Liver (tissue), 9 donors: Measurements from ENCODE around the gene IFRD1. TPM values are rescaled to one million over a fixed set of nuclear protein-coding genes. Genes with fewer than 3 reads are reported as not detected.
A peak's percentile ranks its signal among the peaks of the same experiment; 100 is the strongest.

Source experiments
- DNase-seq: peaks from one replicate; pipeline ENCODE4 v3.0.0-alpha.2; 2017; ENCODE audit warnings: low spot score
- H3K27ac ChIP-seq, 2 donors: one replicate each; pipeline ENCODE4 v1.7.0; 2013; ENCODE audit warnings: inconsistent platforms in 2 of 2, low read length in 2 of 2, control low read depth in 1 of 2, low read depth in 1 of 2, mild to moderate bottlenecking in 1 of 2
- H3K27me3 ChIP-seq, 4 donors: one replicate each; pipeline versions ENCODE4 v1.6.1 to v1.7.0; 2013; ENCODE audit warnings: low read length in 3 of 4, inconsistent platforms in 1 of 4, mild to moderate bottlenecking in 1 of 4, moderate library complexity in 1 of 4; ENCODE audit not compliant: control insufficient read depth in 4 of 4, insufficient read depth in 4 of 4
- H3K36me3 ChIP-seq, 4 donors: one replicate each; pipeline versions ENCODE4 v1.6.1 to v1.7.0; 2013; ENCODE audit warnings: low read length in 3 of 4, mild to moderate bottlenecking in 3 of 4, low read depth in 1 of 4, moderate library complexity in 1 of 4; ENCODE audit not compliant: control insufficient read depth in 4 of 4, insufficient read depth in 3 of 4
- H3K4me1 ChIP-seq, 4 donors: one replicate each; pipeline versions ENCODE4 v1.6.1 to v1.7.0; 2013; ENCODE audit warnings: low read length in 3 of 4, mild to moderate bottlenecking in 3 of 4, moderate library complexity in 1 of 4; ENCODE audit not compliant: control insufficient read depth in 4 of 4, insufficient read depth in 4 of 4
- H3K4me3 ChIP-seq, 3 donors: one replicate each; pipeline versions ENCODE4 v1.6.1 to v1.7.0; 2013; ENCODE audit warnings: low read length in 3 of 3, control low read depth in 1 of 3, low read depth in 1 of 3, mild to moderate bottlenecking in 1 of 3
- H3K9ac ChIP-seq, 2 donors: one replicate each; pipeline ENCODE4 v1.7.0; 2013; ENCODE audit warnings: low read length in 2 of 2, mild to moderate bottlenecking in 2 of 2, moderate library complexity in 2 of 2, control low read depth in 1 of 2, low read depth in 1 of 2
- H3K9me3 ChIP-seq, 4 donors: one replicate each; pipeline versions ENCODE4 v1.6.1 to v1.7.0; 2013; ENCODE audit warnings: low read length in 3 of 4; ENCODE audit not compliant: control insufficient read depth in 4 of 4
- EGR1 ChIP-seq, 2 donors: IDR thresholded peaks; 2 replicates each; pipeline ENCODE4 v1.6.1; 2016 to 2018; ENCODE audit warnings: antibody characterized with exemption in 2 of 2, low read depth in 2 of 2
- FOXA1 ChIP-seq: IDR thresholded peaks from 2 replicates; pipeline ENCODE4 v1.6.1; 2016; ENCODE audit warnings: antibody characterized with exemption
- JUND ChIP-seq, 2 donors: IDR thresholded peaks; 2 replicates each; pipeline ENCODE4 v1.6.1; 2016; ENCODE audit warnings: antibody characterized with exemption in 2 of 2
- NR2F2 ChIP-seq: IDR thresholded peaks from 2 replicates; pipeline ENCODE4 v1.6.1; 2016; ENCODE audit warnings: antibody characterized with exemption
- RAD21 ChIP-seq, 2 donors: IDR thresholded peaks; 2 replicates each; pipeline ENCODE4 v1.6.1; 2016; ENCODE audit warnings: antibody characterized with exemption in 2 of 2, mild to moderate bottlenecking in 2 of 2
- SP1 ChIP-seq: IDR thresholded peaks from 2 replicates; pipeline ENCODE4 v1.6.1; 2018; ENCODE audit warnings: antibody characterized with exemption, mild to moderate bottlenecking
- WGBS: extraction: QIAGEN DNeasy Blood & Tissue Kit; methylation state at CpG from one replicate; pipeline ENCODE4 v1.1.7; 2013; 5-methylcytosine and 5-hydroxymethylcytosine counted together
- polyA plus RNA-seq, 2 donors: library from polyadenylated mRNA; stranded (reverse) in 1 of 2; unstranded in 1 of 2; fragments of 200-250 nt in 1 of 2; fragments of >200 nt in 1 of 2; fragmentation: Nextera tagmentation in 1 of 2; extraction: Ambion mirVana in 1 of 2; gene quantifications; one replicate each; pipeline versions ENCODE4 v1.2.1 to v1.2.3, GENCODE V29; 2013 to 2015
- total RNA-seq, 2 donors: library from RNA; depleted of rRNA; stranded (reverse); fragments of >200 nt; gene quantifications; one replicate each; pipeline ENCODE4 v1.2.3, GENCODE V29; 2014
- TF ChIP-seq, protein P1 (sequence below): fragments of 150-350 bp; IDR thresholded peaks from 2 replicates; pipeline ENCODE4 v1.5.1; 2017; ENCODE audit warnings: improper control_type of control experiment, low read depth, low read length; ENCODE audit not compliant: missing input control
- TF ChIP-seq, protein P2 (sequence below): IDR thresholded peaks from 2 replicates; pipeline ENCODE4 v1.6.1; 2016; ENCODE audit warnings: antibody characterized with exemption
- TF ChIP-seq, protein P3 (sequence below): IDR thresholded peaks from 2 replicates; pipeline ENCODE4 v1.6.1; 2016; ENCODE audit warnings: antibody characterized with exemption
- TF ChIP-seq, protein P4 (sequence below): IDR thresholded peaks from 2 replicates; pipeline ENCODE4 v1.6.1; 2016; ENCODE audit warnings: antibody characterized with exemption, mild to moderate bottlenecking
- donor health status: healthy.
- donor health status: healthy.
- donor health status: healthy.
- donor health status: healthy.
- donor health status: healthy.

IFRD1 gene
- total and polyA plus RNA-seq, 4 donors: 7.7 to 35.6 (median 21.1) TPM

DNA sequence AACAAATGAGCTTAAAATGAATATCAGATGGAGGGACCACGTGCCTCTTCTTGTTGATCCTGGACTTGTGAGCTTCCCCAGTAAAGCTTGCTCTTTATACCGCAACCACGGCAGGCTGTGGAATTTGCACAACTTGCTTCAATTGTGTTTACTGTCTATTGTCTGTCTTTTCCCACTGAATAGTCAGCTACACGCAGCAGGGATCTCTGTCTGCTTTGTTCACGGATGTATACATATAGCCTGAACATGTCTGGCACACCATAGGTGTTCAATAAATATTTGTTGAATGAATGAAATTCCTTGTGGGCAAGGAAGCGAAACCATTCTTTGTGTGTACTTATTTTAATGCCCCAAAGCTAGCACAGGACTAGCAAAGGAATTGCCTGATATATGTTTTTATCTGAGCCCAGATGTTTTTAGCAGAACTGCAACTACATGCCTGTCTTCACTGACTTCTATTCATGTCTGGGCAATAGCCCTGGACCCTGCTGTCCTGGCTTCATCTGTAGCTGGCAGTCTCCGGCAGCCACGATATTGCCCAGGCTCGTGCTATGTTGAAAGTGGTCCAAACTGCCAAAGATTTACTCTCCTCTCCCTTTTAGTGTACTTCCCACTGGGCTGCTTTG is 29.9 kb upstream of the IFRD1 start:
- Histone ChIP-seq H3K36me3 (no peaks in the 10 kb centered on the region), H3K27me3 (no peaks in the 10 kb centered on the region), H3K9me3 (no peaks in the 10 kb centered on the region), H3K9ac (no peak overlapping the region), H3K27ac (no peak overlapping the region), H3K4me3 (no peak overlapping the region), H3K4me1 (no peaks in the 10 kb centered on the region)
- WGBS: 78% methylated on average over 9 of the region's 9 CpGs
- no peak for TF ChIP-seq EGR1 (IDR thresholded peaks at IDR 0.05; ENCODE audit: low read depth in 2 of 2)
- TF ChIP-seq JUND (IDR thresholded peaks at IDR 0.05): no peak
- TF ChIP-seq, protein P1, sequence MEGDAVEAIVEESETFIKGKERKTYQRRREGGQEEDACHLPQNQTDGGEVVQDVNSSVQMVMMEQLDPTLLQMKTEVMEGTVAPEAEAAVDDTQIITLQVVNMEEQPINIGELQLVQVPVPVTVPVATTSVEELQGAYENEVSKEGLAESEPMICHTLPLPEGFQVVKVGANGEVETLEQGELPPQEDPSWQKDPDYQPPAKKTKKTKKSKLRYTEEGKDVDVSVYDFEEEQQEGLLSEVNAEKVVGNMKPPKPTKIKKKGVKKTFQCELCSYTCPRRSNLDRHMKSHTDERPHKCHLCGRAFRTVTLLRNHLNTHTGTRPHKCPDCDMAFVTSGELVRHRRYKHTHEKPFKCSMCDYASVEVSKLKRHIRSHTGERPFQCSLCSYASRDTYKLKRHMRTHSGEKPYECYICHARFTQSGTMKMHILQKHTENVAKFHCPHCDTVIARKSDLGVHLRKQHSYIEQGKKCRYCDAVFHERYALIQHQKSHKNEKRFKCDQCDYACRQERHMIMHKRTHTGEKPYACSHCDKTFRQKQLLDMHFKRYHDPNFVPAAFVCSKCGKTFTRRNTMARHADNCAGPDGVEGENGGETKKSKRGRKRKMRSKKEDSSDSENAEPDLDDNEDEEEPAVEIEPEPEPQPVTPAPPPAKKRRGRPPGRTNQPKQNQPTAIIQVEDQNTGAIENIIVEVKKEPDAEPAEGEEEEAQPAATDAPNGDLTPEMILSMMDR: no peak
- no peak for TF ChIP-seq NR2F2
- TF ChIP-seq RAD21 (IDR thresholded peaks at IDR 0.05): no peak
- no peak for TF ChIP-seq FOXA1
- no peak for TF ChIP-seq SP1
- TF ChIP-seq, protein P2, sequence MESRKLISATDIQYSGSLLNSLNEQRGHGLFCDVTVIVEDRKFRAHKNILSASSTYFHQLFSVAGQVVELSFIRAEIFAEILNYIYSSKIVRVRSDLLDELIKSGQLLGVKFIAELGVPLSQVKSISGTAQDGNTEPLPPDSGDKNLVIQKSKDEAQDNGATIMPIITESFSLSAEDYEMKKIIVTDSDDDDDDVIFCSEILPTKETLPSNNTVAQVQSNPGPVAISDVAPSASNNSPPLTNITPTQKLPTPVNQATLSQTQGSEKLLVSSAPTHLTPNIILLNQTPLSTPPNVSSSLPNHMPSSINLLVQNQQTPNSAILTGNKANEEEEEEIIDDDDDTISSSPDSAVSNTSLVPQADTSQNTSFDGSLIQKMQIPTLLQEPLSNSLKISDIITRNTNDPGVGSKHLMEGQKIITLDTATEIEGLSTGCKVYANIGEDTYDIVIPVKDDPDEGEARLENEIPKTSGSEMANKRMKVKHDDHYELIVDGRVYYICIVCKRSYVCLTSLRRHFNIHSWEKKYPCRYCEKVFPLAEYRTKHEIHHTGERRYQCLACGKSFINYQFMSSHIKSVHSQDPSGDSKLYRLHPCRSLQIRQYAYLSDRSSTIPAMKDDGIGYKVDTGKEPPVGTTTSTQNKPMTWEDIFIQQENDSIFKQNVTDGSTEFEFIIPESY: no peak
- no peak for DNase-seq

DNA sequence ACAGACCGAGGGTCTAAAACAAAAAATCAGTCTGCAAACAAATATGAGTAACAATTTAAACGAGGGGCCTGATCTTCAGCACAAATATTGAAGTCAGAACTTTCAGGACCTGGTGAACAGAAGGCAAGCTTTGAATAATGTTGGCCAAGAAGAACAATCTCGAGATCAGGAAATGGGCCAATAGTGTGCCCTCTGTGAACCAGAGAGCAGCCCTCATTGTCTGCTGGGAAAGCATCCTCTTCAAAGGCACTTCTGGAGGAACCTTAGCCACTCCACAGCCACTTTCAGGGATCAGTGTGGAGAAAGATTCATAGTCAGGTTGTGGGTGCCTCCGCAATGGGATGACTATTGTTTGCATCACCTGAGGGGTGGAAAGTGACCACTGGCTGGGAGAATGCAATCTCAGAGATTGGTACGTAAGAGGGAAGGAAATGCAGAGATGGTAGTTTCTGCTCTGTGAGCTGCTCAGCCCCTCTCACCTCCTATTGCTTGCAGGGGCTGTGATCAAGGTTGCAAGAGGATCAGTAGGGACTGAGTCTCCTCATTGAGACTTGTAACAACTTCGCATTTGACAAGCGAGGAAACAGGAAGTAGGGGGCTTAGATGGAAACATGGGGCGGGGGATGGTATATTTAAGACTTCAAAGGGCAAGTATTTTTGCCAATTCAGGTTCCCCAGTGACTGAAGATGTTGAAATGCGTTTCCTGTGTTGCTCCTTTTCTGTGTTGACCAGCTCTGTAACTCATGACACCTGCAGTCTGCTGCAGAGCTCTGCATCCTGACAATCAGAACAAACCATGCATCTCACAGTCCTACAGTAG is 28.4 kb upstream of the IFRD1 start:
- Histone ChIP-seq H3K27ac (peak overlapping the region in 1 of 2 donors; percentile 20), H3K4me1 (no peaks in the 10 kb centered on the region), H3K36me3 (no peaks in the 10 kb centered on the region), H3K27me3 (no peaks in the 10 kb centered on the region), H3K9ac (no peak overlapping the region), H3K4me3 (no peak overlapping the region), H3K9me3 (no peaks in the 10 kb centered on the region)
- WGBS: 78% methylated on average over 9 of the region's 9 CpGs
- no peak for DNase-seq
- TF ChIP-seq, protein P3, sequence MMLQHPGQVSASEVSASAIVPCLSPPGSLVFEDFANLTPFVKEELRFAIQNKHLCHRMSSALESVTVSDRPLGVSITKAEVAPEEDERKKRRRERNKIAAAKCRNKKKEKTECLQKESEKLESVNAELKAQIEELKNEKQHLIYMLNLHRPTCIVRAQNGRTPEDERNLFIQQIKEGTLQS: no peak
- no peak for TF ChIP-seq NR2F2

DNA sequence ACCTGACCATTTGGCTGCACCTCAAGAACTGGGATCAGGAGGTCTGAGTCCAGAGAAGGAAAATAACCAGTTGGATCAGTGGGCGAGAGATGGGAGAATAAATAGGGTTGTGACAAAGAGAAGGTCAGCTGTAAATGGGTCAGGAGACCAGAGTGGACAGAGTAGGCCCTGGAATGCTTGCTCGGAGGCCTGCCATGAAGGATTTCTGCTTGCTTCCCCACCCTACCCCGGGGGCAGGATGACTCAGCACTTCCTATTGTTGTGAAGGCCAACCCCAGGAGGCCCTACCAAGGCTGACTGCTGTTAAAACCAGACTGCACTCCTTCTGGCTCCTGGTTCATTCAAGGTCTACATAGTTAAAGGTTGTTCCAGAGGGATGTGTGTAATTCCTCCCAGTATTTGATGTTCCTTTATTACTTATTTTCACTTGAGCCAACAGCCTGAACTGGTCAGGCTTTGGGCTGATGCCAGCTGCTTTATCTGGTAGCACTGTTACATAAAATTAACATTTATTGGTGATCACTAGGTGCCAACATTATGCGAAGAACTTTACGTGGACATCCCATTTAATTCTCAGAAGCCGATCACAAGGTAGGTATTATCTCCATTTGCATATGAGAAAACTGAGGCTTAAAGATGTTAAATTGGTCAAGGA is 27.3 kb upstream of the IFRD1 start:
- peak; percentile 41 for DNase-seq
- TF ChIP-seq, protein P4, sequence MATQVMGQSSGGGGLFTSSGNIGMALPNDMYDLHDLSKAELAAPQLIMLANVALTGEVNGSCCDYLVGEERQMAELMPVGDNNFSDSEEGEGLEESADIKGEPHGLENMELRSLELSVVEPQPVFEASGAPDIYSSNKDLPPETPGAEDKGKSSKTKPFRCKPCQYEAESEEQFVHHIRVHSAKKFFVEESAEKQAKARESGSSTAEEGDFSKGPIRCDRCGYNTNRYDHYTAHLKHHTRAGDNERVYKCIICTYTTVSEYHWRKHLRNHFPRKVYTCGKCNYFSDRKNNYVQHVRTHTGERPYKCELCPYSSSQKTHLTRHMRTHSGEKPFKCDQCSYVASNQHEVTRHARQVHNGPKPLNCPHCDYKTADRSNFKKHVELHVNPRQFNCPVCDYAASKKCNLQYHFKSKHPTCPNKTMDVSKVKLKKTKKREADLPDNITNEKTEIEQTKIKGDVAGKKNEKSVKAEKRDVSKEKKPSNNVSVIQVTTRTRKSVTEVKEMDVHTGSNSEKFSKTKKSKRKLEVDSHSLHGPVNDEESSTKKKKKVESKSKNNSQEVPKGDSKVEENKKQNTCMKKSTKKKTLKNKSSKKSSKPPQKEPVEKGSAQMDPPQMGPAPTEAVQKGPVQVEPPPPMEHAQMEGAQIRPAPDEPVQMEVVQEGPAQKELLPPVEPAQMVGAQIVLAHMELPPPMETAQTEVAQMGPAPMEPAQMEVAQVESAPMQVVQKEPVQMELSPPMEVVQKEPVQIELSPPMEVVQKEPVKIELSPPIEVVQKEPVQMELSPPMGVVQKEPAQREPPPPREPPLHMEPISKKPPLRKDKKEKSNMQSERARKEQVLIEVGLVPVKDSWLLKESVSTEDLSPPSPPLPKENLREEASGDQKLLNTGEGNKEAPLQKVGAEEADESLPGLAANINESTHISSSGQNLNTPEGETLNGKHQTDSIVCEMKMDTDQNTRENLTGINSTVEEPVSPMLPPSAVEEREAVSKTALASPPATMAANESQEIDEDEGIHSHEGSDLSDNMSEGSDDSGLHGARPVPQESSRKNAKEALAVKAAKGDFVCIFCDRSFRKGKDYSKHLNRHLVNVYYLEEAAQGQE: no peak
- no peak for TF ChIP-seq RAD21 (IDR thresholded peaks at IDR 0.05)
- TF ChIP-seq, protein P1: no peak
- TF ChIP-seq, protein P2: no peak
- TF ChIP-seq, protein P3: no peak

More for the DNA sequence above, 27.3 kb upstream of the IFRD1 start:
- Histone ChIP-seq H3K27ac (peak overlapping the region in 1 of 2 donors; percentile 2), H3K36me3 (no peaks in the 10 kb centered on the region), H3K4me1 (no peaks in the 10 kb centered on the region), H3K9ac (no peak overlapping the region), H3K9me3 (no peaks in the 10 kb centered on the region), H3K4me3 (no peak overlapping the region), H3K27me3 (no peaks in the 10 kb centered on the region)
- 75% methylated on average over 6 of the region's 6 CpGs for WGBS
